KMS-11 (cell line): ENCODE measurements around the gene SCUBE1.

Experiments used
- H2AFZ ChIP-seq: fragments of 200-600 bp; sonication (generic); 2 replicates; pipeline ENCODE4 v1.6.1; 2016; ENCODE audit warnings: antibody characterized with exemption, mixed run types, low read depth
- H3K27ac ChIP-seq: fragments of 200-600 bp; sonication (generic); 2 replicates; pipeline ENCODE4 v1.6.1; 2016; ENCODE audit warnings: mild to moderate bottlenecking, mixed run types
- H3K27me3 ChIP-seq: fragments of 200-600 bp; sonication (generic); 2 replicates; pipeline ENCODE4 v1.6.1; 2017; ENCODE audit warnings: mild to moderate bottlenecking, low read depth, mixed run types, moderate library complexity; ENCODE audit not compliant: insufficient read depth
- H3K36me3 ChIP-seq: fragments of 200-600 bp; sonication (generic); 2 replicates; pipeline ENCODE4 v1.6.1; 2017; ENCODE audit warnings: mild to moderate bottlenecking, mixed run types; ENCODE audit not compliant: insufficient read depth
- H3K4me1 ChIP-seq: fragments of 200-600 bp; sonication (generic); 2 replicates; pipeline ENCODE4 v1.6.1; 2016; ENCODE audit warnings: mild to moderate bottlenecking, low read depth, mixed run types; ENCODE audit not compliant: poor library complexity, severe bottlenecking
- H3K4me2 ChIP-seq: fragments of 200-600 bp; sonication (generic); 2 replicates; pipeline ENCODE4 v1.7.0; 2016; ENCODE audit warnings: mild to moderate bottlenecking, mixed run types
- H3K4me3 ChIP-seq: fragments of 200-600 bp; sonication (generic); IDR thresholded peaks from 2 replicates; pipeline ENCODE4 v1.6.1; 2017; ENCODE audit warnings: low read depth, low read length, mixed read lengths; ENCODE audit not compliant: insufficient read depth
- H3K79me2 ChIP-seq: fragments of 200-600 bp; sonication (generic); 2 replicates; pipeline ENCODE4 v1.6.1; 2016; ENCODE audit warnings: low read depth, mixed run types; ENCODE audit not compliant: insufficient read depth
- H3K9ac ChIP-seq: fragments of 200-600 bp; sonication (generic); 2 replicates; pipeline ENCODE4 v1.6.1; 2016; ENCODE audit warnings: mild to moderate bottlenecking, mixed run types
- H4K20me1 ChIP-seq: fragments of 200-600 bp; sonication (generic); 2 replicates; pipeline ENCODE4 v1.6.1; 2016; ENCODE audit warnings: mild to moderate bottlenecking, mixed run types; ENCODE audit not compliant: insufficient read depth
- CTCF ChIP-seq: fragments of 200-600 bp; sonication (generic); conservative IDR thresholded peaks from 2 replicates; pipeline ENCODE4 v1.6.1; 2017; ENCODE audit warnings: low read depth, mild to moderate bottlenecking, antibody characterized with exemption, low read length, moderate library complexity, mixed read lengths

Gene SCUBE1

DNA sequence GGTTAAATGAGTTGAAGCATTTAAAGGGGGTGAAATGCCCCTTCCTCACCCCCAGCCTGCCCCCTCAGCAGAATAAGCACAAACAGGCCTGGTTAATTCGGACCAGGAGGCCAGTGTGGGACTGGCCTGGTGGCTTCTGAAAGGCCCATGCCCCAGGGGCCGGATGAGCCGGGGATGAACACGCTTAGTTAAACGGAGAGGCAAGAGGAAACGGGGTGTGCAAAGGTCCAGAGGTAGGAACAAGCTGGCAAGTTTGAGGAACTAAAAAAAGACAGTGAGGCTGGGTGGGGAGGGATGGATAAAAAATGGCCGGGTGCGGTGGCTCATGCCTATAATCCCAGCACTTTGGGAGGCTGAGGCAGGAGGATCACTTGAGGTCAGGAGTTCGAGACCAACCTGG is 11.5 kb downstream of the SCUBE1 start:
- TF ChIP-seq CTCF, result no peak
- Histone ChIP-seq H3K27me3 (peaks cover 49% of the 10 kb centered on the region), H3K27ac (no peak overlapping the region), H3K9ac (no peak overlapping the region), H2AFZ (no peak overlapping the region), H3K4me1 (no peaks in the 10 kb centered on the region), H3K4me3 (no peak overlapping the region), H3K4me2 (no peak overlapping the region), H4K20me1 (no peaks in the 10 kb centered on the region), H3K79me2 (no peaks in the 10 kb centered on the region), H3K36me3 (no peaks in the 10 kb centered on the region)

DNA sequence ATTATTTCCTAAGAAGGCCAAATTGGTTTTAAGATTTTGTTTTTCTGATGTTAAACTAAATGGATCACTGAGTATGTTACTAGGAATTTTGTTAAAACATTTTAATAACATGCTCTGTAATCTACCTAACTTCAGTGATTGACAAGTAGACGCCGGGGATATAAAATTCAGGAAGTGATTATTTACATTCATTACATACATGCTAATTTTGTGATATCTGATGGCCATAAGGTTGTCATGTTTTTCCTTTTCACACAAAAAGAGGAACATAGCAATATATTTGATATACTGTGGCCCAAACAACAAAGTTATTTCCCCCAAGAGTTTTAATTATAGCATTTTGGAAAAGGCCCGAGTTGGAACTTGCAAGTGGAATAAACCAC is 12.1 kb downstream of the SCUBE1 start:
- Histone ChIP-seq H3K4me3 (no peak overlapping the region), H4K20me1 (no peaks in the 10 kb centered on the region), H3K36me3 (no peaks in the 10 kb centered on the region), H3K4me2 (no peak overlapping the region), H3K27me3 (peaks cover 50% of the 10 kb centered on the region), H3K27ac (no peak overlapping the region), H3K9ac (no peak overlapping the region), H3K4me1 (no peaks in the 10 kb centered on the region), H2AFZ (no peak overlapping the region), H3K79me2 (no peaks in the 10 kb centered on the region)
- TF ChIP-seq CTCF, result no peak

DNA sequence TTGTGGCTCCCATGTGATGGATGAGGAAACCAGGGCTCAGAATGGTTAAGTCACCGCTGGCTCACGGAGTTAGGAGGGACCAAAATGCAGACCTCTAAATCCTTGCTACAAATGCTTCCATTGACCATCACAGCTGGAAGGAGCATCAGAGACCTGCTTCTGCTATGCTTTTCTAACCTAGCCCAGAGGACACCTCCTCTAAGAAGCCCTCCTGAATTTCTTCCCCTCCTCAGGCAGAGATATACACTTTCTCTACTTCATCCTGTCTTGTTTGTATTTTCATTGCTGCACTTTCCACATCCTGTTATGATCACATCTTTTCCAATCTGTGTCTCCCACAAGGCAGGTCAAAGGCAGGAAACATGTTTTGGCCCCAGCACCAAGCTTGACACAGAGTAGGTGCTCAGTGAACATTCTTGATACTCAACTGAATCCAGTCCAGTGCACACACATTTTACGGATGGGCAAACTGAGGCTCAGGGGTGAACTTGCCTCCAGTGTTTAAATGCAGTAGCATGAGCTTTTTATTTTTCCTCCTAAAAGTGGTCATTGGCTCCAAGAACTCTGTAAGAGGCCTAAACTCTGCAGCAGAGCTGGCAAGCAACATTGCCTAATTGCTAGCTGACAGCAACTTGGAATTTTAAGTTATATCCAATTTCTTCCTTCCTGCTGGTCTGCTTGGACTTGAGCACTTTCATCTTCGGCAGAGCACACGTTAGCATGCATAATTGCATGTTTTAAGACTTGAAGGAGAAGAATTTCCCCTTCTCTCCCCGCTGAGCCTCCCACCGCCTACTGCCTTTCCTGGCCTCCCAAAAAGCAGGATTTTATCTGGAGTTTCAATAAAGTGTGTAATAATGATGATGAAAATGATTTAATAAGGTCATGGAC is 12.7 kb downstream of the SCUBE1 start:
- Histone ChIP-seq H3K9ac (no peak overlapping the region), H3K4me2 (no peak overlapping the region), H3K27ac (no peak overlapping the region), H3K27me3 (peaks cover 55% of the 10 kb centered on the region), H3K36me3 (no peaks in the 10 kb centered on the region), H2AFZ (no peak overlapping the region), H4K20me1 (no peaks in the 10 kb centered on the region), H3K4me3 (no peak overlapping the region), H3K4me1 (no peaks in the 10 kb centered on the region), H3K79me2 (no peaks in the 10 kb centered on the region)
- no peak for TF ChIP-seq CTCF

GRCh38 chr22:43329061-43329460 is 14.1 kb downstream of the SCUBE1 start:
- TF ChIP-seq CTCF, result no peak
- H3K36me3 ChIP-seq, result no peaks in the 10 kb centered on the region

More at GRCh38 chr22:43329061-43329460, 14.1 kb downstream of the SCUBE1 start:
- Histone ChIP-seq H3K4me3 (no peak overlapping the region), H2AFZ (no peak overlapping the region), H4K20me1 (no peaks in the 10 kb centered on the region), H3K9ac (no peak overlapping the region), H3K79me2 (no peaks in the 10 kb centered on the region), H3K4me1 (no peaks in the 10 kb centered on the region), H3K27ac (no peak overlapping the region), H3K4me2 (no peak overlapping the region), H3K27me3 (peaks cover 56% of the 10 kb centered on the region; the same call in 1 of the 2 replicates)
